T-helper 1 cell treated with Interleukin-12 subunit alpha and Interleukin-12 subunit beta and Interleukin-4 antibody, amounts not matched to agents 30 ng/mL and 1 ng/mL, for 36 hours (primary cell): ENCODE results near the gene MEAF6. TPM values are rescaled to one million over a fixed set of nuclear protein-coding genes. Genes with fewer than 3 reads are reported as not detected.

Experiments used
- intact Hi-C: fragments of 100-400 bp; cut with micrococcal nuclease; formaldehyde crosslinking; loops from one replicate; pipeline ENCODE4 v1.15.1; 2024
- total RNA-seq: library from RNA; stranded (reverse); gene quantifications from 2 replicates; pipeline ENCODE4 v1.2.3, GENCODE V29; 2022

The MEAF6 gene
- total RNA-seq, 1 donor from 2014 or later: 51.3 TPM

- intact Hi-C loops: loop anchor here (1.0 to 10.0 kb wide), 8 partner anchors 457 to 1380 kb away; partner anchors contain the start of genes MAP7D1, MRPS15, RRAGC and SF3A3
These were observed 39.7 kb downstream of the MEAF6 start for GRCh38 chr1:37474697-37475379.

- intact Hi-C loops: loop anchor here (1.0 to 10.0 kb wide), 5 partner anchors 516 to 1381 kb away; partner anchors contain the start of genes MAP7D1, MRPS15, RRAGC and SF3A3
These were observed 40.4 kb downstream of the MEAF6 start, which contains the start of gene ZC3H12A for GRCh38 chr1:37474046-37474696. TSS of gene ZC3H12A (plus strand) at chr1:37474580. CDS start at chr1:37475497, 917 bp downstream.

GRCh38 chr1:37473431-37474045, 41.0 kb downstream of the MEAF6 start:
- intact Hi-C loops: loop anchor here (1.0 to 10.0 kb wide), 7 partner anchors 13 to 1381 kb away; partner anchors contain the start of genes MAP7D1, MRPS15, RRAGC and SF3A3

GRCh38 chr1:37472994-37473393, 41.6 kb downstream of the MEAF6 start:
- intact Hi-C loops: loop anchor here (1.0 to 10.0 kb wide), 6 partner anchors 14 to 1382 kb away; partner anchors contain the start of genes MAP7D1, MRPS15, RRAGC and UTP11

GRCh38 chr1:37472281-37472680, 42.3 kb downstream of the MEAF6 start:
- intact Hi-C loops: loop anchor here (2.0 to 10.0 kb wide), 5 partner anchors 15 to 1383 kb away; partner anchors contain the start of genes MAP7D1, MRPS15, RRAGC and UTP11

- intact Hi-C loops: loop anchor here (2.0 to 10.0 kb wide), 5 partner anchors 15 to 1383 kb away; partner anchors contain the start of genes MAP7D1, MRPS15, RRAGC and UTP11
These were observed 43.0 kb downstream of the MEAF6 start for GRCh38 chr1:37471345-37472231.

- intact Hi-C loops: no loop called here
These were observed 45.2 kb downstream of the MEAF6 start for GRCh38 chr1:37469386-37469785.

- intact Hi-C loops: no loop called here
These were observed 46.5 kb downstream of the MEAF6 start for GRCh38 chr1:37468037-37468436.

GRCh38 chr1:37465593-37466517, 48.7 kb downstream of the MEAF6 start:
- intact Hi-C loops: no loop called here

- intact Hi-C loops: no loop called here
These were observed 50.1 kb downstream of the MEAF6 start for GRCh38 chr1:37464443-37464842.

- intact Hi-C loops: no loop called here
These were observed 52.7 kb downstream of the MEAF6 start for GRCh38 chr1:37461698-37462436.

- intact Hi-C loops: loop anchor here (5.0 kb wide), 1 partner anchor 139 kb away; the partner anchor contains the start of gene GNL2
These were observed 56.0 kb downstream of the MEAF6 start for GRCh38 chr1:37458551-37458950.

- intact Hi-C loops: loop anchor here (5.0 kb wide), 1 partner anchor 141 kb away; the partner anchor contains the start of gene GNL2
These were observed 58.0 kb downstream of the MEAF6 start for GRCh38 chr1:37456614-37457013.

- intact Hi-C loops: loop anchor here (1.0 to 5.0 kb wide), 5 partner anchors 18 to 237 kb away; partner anchors contain the start of genes CDCA8, GNL2 and MEAF6
These were observed 59.0 kb downstream of the MEAF6 start for GRCh38 chr1:37455516-37455915.

- intact Hi-C loops: loop anchor here (1.0 to 5.0 kb wide), 4 partner anchors 34 to 407 kb away; partner anchors contain the start of genes CDCA8 and SNIP1
These were observed 60.9 kb downstream of the MEAF6 start for GRCh38 chr1:37453647-37454046.

GRCh38 chr1:37452416-37452815, 62.1 kb downstream of the MEAF6 start:
- intact Hi-C loops: loop anchor here (5.0 kb wide), 1 partner anchor 100 kb away; the partner anchor contains the start of gene SNIP1

- intact Hi-C loops: loop anchor here (5.0 kb wide), 1 partner anchor 102 kb away; the partner anchor contains the start of gene SNIP1
These were observed 64.6 kb downstream of the MEAF6 start for GRCh38 chr1:37449936-37450335.
